Progenitor cell of endocrine pancreas (in vitro differentiated cells): Measurements from ENCODE around the gene COL9A3. TPM values are rescaled to one million over a fixed set of nuclear protein-coding genes. Genes with fewer than 3 reads are reported as not detected.
A peak's percentile ranks its signal among the peaks of the same experiment; 100 is the strongest.

Experiments used
- DNase-seq: peaks from one replicate; pipeline ENCODE4 v3.0.0; 2021; ENCODE audit warnings: low spot score; ENCODE audit not compliant: unreplicated experiment
- H3K27ac Mint-ChIP-seq: 2 replicates; pipeline ENCODE4 v1.8.0; 2021; ENCODE audit warnings: mild to moderate bottlenecking, moderate library complexity, mixed read lengths
- H3K27me3 Mint-ChIP-seq: 2 replicates; pipeline ENCODE4 v1.8.0; 2021; ENCODE audit warnings: mixed read lengths
- H3K36me3 Mint-ChIP-seq: 2 replicates; pipeline ENCODE4 v1.8.0; 2022; ENCODE audit warnings: mixed read lengths; ENCODE audit not compliant: insufficient read depth
- H3K4me1 Mint-ChIP-seq: 2 replicates; pipeline ENCODE4 v1.8.0; 2021; ENCODE audit warnings: low read depth, mixed read lengths
- H3K4me3 Mint-ChIP-seq: 2 replicates; pipeline ENCODE4 v1.8.0; 2021; ENCODE audit warnings: low read depth, mild to moderate bottlenecking, moderate library complexity, mixed read lengths
- H3K9me3 Mint-ChIP-seq: 2 replicates; pipeline ENCODE4 v1.8.0; 2021; ENCODE audit warnings: low read depth, mixed read lengths
- total RNA-seq: library from RNA; stranded (reverse); gene quantifications from 2 replicates; pipeline ENCODE4 v1.2.1, GENCODE V29; 2021
- TF ChIP-seq, protein P1 (sequence below): fragments of 200-600 bp; sonication (generic); IDR thresholded peaks from one replicate; pipeline ENCODE4 v1.5.0; 2021; ENCODE audit warnings: antibody characterized with exemption, mild to moderate bottlenecking; ENCODE audit not compliant: unreplicated experiment

Gene COL9A3
- total RNA-seq, 1 donor from 2014 or later, result 81.5 TPM

DNA sequence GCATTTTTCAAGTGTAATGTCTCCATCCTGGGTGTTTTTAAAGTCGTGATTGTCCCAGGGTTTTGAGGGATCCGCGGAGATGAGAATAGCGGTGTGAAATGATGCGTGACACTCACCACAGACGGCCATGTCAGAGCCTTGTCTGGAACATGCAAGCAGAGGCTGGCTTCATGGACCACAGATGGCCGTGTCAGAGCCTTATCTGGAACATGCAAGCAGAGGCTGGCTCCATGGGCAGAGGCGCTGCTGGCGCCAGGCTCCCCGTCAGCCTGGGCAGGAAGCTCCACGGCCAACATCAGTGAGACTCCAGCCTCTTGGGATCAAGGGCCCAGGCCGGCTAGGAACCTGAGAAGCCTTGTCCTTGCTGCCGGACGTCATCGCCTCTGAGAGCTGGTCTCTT is 28.2 kb upstream of the COL9A3 start:
- Mint-ChIP-seq H3K9me3 (no peaks in the 10 kb centered on the region), H3K4me3 (no peak overlapping the region), H3K36me3 (no peaks in the 10 kb centered on the region), H3K4me1 (no peaks in the 10 kb centered on the region), H3K27ac (no peak overlapping the region), H3K27me3 (peaks cover 30% of the 10 kb centered on the region)
- TF ChIP-seq, protein P1, sequence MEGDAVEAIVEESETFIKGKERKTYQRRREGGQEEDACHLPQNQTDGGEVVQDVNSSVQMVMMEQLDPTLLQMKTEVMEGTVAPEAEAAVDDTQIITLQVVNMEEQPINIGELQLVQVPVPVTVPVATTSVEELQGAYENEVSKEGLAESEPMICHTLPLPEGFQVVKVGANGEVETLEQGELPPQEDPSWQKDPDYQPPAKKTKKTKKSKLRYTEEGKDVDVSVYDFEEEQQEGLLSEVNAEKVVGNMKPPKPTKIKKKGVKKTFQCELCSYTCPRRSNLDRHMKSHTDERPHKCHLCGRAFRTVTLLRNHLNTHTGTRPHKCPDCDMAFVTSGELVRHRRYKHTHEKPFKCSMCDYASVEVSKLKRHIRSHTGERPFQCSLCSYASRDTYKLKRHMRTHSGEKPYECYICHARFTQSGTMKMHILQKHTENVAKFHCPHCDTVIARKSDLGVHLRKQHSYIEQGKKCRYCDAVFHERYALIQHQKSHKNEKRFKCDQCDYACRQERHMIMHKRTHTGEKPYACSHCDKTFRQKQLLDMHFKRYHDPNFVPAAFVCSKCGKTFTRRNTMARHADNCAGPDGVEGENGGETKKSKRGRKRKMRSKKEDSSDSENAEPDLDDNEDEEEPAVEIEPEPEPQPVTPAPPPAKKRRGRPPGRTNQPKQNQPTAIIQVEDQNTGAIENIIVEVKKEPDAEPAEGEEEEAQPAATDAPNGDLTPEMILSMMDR, result no peak
- DNase-seq, result no peak

DNA sequence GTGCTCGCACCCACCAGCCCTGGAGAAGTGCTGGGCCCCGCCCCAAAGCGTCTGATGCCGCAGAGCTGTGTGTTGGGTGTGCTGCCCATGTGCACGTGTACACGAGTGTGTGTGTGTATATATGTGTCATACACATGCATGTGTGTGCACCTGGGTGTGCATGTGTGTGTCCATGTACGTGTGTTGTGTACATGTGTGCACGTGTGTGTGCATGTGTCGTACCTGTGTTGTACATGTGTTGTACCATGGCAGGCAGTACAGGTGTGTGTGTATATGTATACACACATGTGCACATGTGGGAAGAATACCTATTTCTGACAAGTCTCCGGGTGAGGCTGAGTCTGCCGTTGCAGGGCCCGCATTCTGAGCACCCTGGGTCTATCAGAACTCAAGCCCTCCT is 26.8 kb upstream of the COL9A3 start:
- no peak overlapping the region for H3K27ac Mint-ChIP-seq
- H3K9me3 Mint-ChIP-seq, result no peaks in the 10 kb centered on the region
- no peak for DNase-seq
- H3K4me3 Mint-ChIP-seq, result no peak overlapping the region
- H3K27me3 Mint-ChIP-seq, result peaks cover 30% of the 10 kb centered on the region
- TF ChIP-seq, protein P1, result no peak
- H3K4me1 Mint-ChIP-seq, result no peaks in the 10 kb centered on the region
- no peaks in the 10 kb centered on the region for H3K36me3 Mint-ChIP-seq

DNA sequence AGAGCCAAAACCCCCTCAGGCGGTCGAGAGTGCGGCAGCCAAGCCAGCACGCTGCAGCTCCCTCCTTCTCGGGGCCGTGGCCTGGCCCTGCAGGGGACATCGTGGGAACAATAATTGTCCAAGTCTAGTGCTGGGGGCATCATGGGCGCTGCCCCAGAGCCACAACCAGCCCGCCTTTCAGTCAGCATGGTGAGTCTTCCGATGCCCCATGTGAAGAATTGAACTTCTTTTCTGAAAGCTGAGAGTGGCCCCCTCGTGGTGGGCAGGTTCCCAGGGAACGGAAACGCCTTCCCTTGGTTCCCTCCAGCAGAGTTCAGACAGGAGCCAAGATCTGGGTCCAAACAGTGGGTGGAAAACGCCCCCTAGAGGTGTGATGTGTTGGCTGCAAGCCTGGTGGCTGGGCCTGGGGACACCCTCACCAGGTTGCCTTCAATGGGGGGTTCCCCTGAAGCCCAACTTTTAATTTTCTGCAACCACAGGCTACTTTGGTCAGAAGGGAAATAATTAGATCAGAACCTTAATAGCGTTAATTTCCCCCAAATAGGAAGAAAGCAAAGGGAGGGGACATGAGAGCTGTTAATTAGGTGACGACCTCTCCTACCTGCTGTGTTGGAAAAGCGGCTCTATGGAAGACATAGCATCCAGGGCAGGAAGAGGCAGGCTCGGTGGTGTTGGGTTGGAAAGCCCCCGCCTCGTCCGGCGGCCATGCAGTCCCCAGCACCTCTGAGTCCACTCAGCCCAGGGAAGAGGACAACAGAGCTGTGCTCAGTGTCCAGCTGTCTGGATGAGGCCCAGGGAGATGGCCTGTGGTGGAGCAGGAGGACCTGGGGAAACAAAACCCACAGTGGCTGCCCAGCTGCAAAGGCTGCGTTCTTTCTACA is 25.3 kb upstream of the COL9A3 start:
- peaks cover 30% of the 10 kb centered on the region for H3K27me3 Mint-ChIP-seq
- DNase-seq, result peak; percentile 76
- TF ChIP-seq, protein P1, result peak; percentile 94
- no peaks in the 10 kb centered on the region for H3K4me1 Mint-ChIP-seq
- H3K9me3 Mint-ChIP-seq, result no peaks in the 10 kb centered on the region
- no peak overlapping the region for H3K27ac Mint-ChIP-seq
- peak overlapping the region; percentile 54 for H3K4me3 Mint-ChIP-seq
- H3K36me3 Mint-ChIP-seq, result no peaks in the 10 kb centered on the region

DNA sequence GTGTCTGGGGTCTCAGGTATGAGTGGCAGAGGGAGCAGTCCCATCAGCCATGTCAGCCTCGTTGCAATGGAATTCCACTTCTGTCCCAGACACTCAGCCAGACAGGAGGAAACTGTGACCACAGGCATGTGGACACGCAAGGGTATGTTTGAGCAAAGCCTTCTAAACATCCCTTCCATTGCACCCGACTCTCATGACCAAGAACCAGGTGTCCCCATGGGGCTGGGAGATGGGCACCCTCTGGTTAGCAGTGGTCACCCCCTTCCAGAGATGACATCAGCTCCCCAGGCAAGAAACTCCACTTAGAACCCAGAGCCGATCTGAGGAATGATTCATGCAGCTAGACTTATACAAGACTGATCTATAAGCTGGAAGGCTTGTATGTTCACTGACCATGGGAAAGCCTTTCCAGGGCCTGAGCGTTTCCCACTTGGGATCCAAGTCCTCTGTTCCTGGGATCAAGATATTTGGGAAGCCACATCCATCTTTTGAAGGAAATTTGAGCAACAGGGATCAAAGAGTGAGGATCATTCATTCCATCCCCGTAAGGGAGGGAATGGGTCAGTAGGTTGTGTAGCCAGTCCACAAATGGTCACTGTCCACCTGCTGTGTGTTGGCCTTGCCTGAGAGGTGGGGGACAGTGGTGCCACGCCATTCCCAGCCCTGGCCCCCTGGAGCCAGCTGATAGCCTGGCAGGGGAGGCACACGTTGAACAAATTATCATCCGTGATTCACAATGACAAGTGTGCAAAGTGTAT is 24.5 kb upstream of the COL9A3 start:
- Mint-ChIP-seq H3K4me3 (no peak overlapping the region), H3K27ac (no peak overlapping the region), H3K36me3 (no peaks in the 10 kb centered on the region), H3K9me3 (no peaks in the 10 kb centered on the region), H3K4me1 (no peaks in the 10 kb centered on the region), H3K27me3 (peaks cover 23% of the 10 kb centered on the region)
- TF ChIP-seq, protein P1, result no peak
- no peak for DNase-seq

DNA sequence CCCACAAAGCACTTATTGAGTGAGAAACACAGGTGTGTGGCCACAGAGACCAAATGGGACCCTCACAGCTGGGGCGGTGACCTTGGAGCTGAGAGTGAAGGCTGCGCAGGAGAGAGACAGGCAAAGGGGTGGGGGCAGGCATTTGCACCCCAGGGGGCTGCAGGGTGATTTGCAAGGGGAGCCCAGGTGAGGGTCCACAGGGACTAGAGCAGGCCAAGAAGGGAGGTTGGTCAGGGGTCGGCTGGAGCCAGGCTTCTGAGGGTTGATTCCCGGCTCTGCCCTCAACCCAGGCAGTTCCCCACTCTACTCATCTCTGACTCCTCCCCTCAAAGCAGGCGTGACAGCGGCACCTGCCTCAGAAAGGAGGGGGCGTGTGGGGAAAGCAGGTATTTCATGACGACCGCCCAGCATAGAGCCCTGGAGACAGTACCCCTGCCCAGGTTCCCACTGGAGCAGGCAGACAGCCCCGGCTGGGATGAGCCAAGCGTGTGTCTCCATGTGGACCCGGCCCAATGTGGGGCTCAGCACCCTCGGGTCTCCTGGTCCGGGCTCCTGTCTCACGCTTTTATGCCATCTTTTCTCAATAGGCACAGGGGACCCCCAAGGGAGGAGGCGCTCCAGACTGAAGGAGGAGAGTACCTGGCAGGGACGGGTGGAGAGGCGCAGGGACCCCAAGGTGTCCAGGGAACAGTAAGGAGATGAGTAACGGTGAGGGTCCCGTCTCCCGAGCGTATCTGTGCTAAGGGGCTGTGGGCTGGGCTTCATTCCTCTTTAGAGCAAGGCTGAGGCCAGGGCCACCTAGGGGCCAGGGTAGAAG is 23.7 kb upstream of the COL9A3 start:
- Mint-ChIP-seq H3K27me3 (peaks cover 15% of the 10 kb centered on the region), H3K36me3 (peaks cover 2% of the 10 kb centered on the region), H3K27ac (peak overlapping the region; percentile 62), H3K9me3 (no peaks in the 10 kb centered on the region), H3K4me3 (no peak overlapping the region), H3K4me1 (peaks cover 2% of the 10 kb centered on the region)
- TF ChIP-seq, protein P1, result no peak
- DNase-seq, result no peak
